GM19238 (cell line): ENCODE measurements around the gene RNASE9.
"Not testable (repeated sequence)": the region's sequence is repeated elsewhere in the genome, so short reads cannot be mapped to it uniquely, and the experiment has no call there.

Experiments used
- DNase-seq: peaks from one replicate; pipeline ENCODE4 v3.0.0; 2011; ENCODE audit warnings: low spot score; ENCODE audit not compliant: insufficient read length

RNASE9 gene

DNA sequence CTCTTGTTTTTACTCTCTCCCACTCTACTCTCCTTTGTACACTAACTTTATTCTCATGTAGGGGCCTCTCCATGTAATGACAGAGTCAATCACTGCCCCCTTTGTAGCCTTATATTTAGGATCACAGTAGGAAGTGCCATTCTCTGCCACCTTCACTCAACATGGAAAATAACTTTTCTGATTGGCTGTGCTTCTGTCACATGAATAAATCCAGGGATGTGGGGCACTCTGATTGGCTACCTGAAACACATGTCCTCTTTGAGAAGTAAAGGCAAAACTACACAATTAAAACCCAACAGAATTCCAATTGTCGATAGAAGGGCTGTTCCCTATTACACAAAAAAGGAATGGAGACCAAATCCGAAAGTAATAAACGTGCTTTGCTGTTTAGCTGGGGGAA lies at the start of gene RNASE9:
Gene RNASE9 (minus strand): TSS at position 87 of the 400 bp plus-strand sequence.
- DNase-seq, result no peak

DNA sequence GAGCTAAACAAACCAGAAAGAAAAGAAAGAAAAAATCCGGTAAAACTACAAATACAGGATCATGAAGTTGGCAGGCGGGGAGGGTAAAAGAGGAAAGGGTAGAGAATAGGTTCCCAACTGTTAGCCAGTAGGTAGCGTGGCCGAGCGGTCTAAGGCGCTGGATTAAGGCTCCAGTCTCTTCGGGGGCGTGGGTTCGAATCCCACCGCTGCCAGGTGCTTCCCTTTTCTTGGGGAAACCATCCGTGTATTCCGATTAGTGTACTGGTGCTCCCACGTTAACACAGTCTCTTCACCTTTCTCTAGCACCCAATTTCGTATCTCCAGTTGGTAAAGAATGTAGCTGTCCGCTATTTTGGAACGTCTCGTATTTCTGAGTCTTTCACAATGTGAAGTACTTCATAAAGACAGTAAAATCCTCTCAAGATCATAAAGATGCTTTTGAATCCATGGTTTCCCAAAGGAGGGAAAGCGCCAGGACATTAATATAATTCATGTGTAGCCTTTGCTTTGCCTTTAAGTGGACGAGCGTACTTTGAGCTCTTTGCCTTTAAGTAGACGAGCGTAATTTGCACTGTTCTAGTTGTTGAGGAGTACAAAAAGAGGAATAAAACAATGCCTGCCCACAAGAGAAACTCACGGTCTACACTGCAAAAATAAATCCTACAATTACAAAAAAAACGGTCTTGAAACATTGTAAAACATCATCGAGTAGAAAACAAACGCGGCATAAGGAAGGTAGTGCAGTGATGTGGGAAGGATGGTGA lies 49.3 kb upstream of the RNASE9 start:
- no peak for DNase-seq

DNA sequence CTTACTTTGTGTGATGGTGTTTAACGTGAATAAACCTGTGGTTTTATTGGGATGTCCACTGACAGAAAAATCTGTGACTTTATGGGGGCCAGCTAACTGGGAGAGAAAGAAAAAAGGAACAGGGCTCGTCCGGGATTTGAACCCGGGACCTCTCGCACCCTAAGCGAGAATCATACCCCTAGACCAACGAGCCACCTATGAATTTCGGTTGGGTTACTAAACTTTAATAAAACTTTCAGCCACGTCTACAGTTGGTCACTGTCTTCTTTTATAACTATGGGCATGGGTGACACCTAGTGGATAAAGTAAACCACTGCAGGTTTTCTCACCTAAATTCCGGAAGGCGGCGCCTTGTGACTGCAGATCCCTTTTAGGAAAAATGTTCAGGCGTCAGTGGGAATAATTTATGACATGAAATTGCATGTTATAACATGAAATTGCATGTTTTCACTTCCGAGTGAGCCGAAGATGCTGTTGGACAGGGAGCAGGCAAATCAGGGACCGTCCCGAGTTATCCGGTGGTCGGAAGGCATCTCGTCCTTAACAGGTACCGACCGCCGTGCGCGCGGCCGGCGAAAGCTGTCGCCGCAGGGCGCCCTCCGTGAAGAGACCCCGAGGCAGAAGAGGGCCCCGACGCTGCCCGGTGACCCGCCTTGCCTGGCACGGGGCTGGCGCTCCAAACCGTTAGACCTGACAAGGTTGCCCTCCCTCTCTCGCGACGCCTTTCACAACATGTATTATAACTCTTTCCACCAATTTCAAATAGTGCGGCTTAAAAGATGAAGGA lies 48.6 kb upstream of the RNASE9 start:
- no peak for DNase-seq

DNA sequence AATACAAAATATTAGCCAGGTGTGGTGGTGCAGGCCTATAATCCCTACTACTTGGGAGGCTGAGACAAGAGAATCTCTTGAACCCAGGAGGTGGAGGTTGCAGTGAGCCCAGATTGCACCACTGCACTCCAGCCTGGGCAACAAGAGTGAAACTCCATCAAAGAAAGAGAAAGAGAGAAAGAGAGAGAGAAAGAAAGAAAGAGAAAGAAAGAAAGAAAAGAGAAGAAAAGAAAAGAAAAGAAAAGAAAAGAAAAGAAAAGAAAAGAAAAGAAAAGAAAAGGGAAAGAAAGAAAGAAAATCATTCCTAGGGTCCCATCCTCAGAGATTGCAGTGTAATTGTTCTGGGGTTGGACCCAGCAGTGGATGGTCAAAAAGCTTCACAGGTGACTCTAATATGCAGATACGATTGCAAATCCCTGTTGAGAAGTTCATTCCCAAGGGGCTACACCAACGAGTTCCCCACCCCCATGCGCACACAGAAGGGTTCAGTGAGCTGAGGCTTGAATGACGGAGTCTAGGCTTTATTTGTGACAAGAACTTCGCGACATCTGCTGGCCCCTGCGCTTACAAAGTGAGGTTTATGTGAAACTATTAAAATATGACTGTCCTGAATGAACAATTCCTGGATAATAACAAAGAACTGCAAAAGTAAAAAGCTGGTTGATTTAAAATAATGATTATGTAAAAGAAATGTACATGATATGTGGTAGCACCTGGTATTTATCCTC lies 47.7 kb upstream of the RNASE9 start:
- no peak for DNase-seq

DNA sequence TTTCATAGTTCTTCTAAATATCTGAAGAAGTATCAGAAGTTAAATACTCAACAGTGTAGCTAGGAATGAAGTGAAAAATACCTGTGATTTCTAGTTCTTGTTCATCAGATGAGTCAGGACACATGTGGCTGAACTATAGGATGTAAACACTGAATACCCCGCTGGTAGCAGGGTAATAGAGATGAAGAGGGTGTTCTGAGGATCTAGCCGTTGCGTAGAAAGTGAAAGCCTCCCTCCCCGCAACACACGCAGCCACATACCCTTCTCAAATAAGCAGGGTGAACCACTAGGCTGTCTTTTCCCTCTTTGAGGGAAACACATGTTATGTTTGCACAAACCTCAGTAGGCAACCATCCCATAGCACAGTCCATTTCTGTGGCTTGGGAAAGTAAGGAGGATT lies 46.8 kb upstream of the RNASE9 start:
- no peak for DNase-seq

DNA sequence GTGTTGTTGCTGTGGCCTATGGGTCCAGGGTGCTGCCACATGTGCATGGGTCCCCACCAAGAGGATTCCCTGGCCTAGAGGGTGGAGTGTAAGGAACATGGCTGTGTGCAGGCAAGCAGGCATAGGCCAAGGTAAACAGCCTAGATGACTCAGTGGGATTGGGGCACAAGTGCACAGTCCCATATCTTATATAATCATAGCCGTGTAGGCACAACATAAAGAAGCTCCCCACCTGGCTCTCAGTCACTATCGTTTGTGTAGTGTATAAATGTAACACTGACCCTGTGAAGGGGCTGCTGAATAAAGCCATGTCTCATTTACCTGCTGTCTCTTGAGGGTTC lies 46.0 kb upstream of the RNASE9 start:
- DNase-seq, result no peak

DNA sequence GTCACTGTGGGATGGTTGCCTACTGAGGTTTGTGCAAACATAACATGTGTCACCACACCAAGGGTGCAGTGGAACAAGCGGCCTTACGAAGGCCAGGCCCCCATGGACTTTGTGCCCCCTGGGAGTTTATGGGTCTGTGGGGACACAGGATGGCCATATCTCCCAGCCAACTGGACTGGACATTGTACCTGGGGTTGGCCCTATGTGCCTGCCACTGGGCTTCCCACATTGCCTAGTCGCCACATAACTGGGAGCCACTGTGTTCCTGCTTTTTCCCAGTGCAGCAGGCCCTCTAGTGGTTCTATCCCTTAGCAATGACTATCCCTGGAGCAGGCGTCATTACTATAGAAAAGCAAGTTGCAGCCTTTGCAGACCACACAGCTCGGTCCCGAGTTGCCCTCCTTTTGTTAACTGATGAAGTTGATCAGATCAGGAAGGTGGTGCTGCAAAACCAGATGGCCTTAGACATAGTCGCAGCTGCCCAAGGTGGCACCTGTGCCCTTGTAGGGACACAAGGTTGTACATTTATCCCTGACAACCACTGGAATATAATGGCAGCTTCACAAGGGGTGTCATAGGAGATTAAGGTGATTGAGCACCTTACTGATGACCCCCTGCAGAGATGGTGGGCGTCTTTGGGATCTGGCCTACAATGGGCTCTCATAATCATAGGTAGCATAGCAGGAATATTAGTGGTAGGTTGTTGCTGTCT lies 45.5 kb upstream of the RNASE9 start:
- DNase-seq, result no peak

DNA sequence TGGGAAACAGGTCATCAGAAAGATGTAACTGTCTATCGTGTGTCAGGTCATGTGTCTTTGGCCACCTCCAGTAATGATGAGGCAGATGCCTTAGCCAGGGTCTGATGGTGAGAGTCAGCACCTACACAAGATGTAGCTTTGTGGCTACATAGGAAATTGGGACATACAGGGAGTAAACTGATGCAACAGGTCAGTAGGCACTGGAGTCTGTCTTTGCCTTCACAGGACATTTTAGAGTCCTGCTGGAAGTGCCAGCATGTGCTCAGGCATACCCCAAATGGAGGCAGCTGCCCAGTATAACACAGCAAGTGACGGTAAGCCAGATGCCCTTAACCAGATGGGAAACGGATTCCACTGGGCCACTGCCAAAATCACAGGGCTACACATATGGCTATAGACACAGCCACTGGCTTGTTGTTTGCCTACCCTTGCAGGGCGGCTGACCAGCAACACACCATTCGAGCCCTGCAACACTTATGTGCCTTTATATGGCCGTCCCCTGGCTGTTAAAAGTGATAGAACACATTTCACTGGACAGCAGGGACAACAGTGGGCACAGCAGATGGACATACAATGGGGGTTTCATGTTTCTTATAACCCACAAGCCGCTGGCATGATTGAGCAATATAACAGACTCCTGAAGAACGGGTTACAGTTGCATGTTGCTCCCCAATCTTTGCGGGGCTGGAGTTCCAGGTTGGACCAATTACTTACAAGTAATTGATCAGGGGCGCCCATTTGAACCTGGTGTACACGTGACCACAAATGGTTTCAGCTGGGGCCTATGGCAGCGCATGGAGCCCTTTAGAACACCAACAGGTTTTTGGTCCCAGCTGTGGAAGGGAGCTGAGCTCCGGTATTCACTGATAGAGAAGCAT lies 43.2 kb upstream of the RNASE9 start:
- DNase-seq, result no peak

DNA sequence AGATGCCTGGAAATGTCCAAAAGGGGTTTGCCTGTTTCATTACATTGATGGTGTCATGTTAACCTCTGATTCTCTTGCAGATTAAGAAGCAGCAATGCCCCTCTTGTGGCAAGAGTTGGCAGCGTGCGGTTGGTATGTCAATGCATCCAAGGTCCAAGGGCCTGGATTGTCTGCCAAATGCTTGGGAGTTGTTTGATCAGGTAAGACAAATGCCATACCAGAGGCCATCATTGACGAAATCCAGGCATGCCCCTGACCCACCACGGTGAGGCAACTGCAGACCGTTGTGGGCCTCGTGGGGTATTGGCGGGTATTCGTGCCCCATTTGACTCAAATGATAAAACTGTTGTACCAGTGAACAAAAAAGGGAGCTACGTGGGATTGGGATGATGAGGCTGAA lies 41.7 kb upstream of the RNASE9 start:
- DNase-seq, result no peak

DNA sequence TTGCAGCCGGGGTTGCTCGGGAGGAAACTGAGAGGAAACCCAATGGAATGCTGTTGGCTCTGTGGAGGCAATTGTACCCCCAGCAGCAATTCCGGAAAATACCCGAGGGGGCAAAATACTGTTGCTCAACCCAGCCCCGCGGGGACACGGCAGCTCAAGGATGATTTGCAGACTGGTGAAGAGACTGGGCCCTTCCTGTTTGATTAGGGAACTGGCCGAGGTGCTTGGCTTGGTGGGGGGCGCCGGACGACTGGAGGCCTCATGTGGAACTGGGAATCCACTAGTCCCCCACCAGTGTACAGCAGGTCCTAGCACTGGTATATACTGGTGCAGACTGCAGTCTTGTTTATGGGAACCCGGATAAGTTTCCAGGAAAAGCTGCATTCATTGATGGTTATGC lies 40.7 kb upstream of the RNASE9 start:
- DNase-seq, result no peak

DNA sequence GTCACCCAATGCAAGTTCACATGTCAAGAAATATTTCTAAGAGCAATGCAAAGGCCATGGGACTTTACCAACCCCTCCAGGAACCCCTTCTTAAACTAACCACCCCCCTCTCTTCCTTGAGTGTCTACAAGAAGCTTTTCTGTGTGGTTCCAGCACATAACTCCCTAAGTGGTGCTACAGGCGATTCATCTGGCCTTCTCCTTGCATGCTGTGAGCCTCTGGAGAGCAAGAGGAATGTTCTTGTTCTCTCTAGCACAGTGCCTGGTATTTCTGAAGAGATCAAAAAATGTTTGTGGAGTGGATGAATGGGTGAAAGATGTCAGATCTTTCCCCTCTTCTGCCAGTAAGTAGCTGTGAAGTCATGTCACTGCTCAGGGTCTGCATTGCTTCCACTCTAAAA lies 36.3 kb upstream of the RNASE9 start:
- DNase-seq, result no peak

DNA sequence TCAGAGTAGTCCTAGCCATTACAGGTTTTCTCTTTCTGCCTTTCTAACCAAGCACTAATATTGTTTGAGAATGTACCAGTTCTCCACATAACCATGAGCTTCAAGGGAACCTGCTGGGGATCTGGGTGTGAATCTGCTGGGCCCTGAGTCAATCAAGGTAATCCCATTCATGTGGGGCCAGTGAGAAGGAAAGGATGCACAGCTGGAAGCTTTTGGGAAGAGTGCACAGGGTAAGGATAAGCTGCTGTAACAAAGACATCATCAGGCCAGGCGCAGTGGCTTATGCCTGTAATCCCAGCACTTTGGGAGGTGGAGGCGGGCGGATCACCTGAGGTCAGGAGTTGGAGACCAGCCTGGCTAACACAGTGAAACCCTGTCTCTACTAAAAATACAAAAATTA lies 34.9 kb upstream of the RNASE9 start:
- not testable (repeated sequence) for DNase-seq

DNA sequence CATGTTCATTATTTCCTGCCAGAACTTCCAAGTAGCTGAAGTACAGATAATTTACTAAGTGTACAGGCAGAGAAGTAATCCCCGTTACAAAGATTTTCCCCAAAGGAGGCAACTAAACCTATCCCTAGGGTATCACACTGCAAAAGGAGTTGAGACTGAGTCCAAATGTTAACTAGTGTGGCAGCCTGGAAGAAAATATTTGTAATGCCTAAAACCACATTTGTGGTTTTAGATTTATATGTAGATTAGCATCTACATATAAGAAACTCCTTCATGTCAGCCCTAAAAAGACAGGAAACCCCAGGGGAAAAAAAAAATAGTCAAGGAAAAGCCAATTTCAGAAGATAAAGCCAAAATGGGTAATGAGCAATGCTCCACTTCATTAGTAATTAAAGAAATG lies 31.7 kb upstream of the RNASE9 start:
- DNase-seq, result no peak

DNA sequence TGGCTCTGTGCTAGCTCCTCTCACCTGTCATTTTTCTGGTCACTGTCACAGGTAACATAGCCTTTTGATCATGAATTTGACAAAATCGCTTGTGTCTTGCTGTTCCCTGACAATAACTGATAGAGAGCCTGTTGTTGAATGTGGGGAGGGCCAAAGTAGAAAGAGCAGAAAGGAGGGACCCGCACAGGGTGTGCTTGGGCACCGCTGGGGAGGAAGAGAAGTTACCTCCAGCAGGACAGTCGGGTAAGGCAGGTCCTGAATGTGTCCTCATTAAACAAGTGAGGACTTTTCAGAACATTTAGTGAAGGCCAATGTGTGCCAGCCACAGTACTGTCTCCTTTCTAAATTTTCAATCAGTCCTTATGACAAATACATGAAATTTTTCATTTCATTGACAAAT lies 30.4 kb upstream of the RNASE9 start, which contains the start of gene RNASE12:
Gene RNASE12 (minus strand): TSS at position 142 of the 400 bp plus-strand sequence. CDS start 653 bp downstream, outside the sequence.
- DNase-seq, result no peak

DNA sequence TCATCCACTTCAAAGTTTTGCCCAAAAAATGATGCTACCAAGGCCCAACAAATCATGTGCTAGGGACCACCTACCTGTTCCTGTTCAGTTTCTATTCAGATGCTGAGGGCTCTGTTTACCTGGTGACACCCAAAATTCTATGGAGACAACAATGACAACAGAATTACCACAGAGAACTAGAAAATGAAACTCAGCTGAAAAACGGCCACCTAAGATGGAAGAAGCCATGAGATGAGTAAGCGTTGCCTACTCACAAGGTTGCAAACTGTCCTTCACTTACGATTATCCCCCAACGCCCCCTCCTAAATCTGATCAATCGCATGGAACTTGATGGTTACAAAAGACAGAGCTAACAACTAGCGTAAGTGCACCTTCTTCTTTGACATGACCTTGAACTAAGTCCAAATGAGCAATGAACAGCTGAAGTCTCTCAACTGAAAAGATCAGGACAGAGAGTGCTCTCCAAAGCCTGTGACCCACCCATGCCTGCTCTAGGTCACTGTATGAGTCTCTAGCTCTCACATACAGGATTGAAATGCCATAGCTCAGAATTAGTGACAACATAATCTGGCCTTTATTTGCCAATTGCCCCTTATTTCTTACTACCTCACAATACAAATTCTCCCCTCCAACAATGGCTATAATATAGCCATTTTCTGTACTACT lies 26.8 kb upstream of the RNASE9 start, which contains the start of gene RNASE11:
Gene RNASE11 (minus strand): TSS at position 513 of the 666 bp plus-strand sequence.
- no peak for DNase-seq

DNA sequence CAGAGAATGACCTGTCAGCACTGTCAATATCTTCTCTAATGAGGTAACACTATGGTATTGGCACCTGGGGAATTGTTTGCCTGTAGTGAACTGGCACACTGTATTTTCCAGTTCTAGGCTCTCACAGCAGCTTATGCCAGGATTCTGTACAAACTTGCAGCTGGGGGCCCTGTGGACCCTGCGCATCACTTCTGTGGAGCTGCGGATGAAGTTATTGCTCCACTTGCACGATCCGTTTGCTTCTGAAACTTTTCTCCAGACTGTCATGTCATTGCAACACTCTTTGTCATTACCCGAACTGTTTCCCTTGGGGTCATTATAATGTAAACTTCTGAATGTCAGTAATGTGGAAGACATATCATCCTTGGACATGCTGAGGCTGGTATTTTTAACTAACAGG lies 23.1 kb upstream of the RNASE9 start:
- DNase-seq, result no peak

DNA sequence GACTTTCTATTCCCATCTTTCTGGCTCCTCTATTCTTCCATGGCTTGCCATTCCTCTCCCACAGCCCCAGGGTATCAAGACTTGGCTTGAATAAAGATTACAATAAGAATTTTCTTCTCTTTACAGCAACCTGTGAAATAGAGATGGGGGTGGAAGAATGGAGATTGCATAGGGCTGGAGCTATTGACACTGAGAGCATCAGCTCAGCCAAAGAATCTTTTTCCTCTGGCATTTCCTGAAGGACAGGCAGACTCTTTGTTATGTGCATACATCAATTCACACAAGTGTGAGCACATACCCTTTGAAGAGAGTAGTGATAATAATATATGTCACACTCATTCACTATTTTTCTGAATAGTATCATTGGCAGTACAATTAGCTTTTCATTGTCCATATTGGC lies 22.3 kb upstream of the RNASE9 start:
- no peak for DNase-seq

DNA sequence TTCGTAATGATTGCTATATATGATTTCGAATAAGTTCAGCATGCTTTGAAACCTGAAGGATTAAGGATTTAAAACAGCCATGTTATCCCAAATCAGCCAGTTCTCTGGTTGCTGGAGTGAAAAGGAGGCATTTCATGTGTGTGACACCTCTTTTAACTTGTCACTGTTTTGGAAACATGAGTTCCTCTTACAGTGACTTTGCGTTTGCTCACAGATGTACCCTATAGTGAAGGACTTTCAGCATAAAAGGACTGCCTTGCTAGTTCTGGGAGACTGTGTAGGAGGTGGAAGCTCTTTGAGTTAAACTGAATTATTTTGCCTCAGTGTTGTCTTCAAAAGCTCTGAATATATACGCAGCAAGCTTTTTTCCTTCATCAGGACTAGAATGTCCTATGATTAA lies 19.4 kb upstream of the RNASE9 start:
- no peak for DNase-seq

DNA sequence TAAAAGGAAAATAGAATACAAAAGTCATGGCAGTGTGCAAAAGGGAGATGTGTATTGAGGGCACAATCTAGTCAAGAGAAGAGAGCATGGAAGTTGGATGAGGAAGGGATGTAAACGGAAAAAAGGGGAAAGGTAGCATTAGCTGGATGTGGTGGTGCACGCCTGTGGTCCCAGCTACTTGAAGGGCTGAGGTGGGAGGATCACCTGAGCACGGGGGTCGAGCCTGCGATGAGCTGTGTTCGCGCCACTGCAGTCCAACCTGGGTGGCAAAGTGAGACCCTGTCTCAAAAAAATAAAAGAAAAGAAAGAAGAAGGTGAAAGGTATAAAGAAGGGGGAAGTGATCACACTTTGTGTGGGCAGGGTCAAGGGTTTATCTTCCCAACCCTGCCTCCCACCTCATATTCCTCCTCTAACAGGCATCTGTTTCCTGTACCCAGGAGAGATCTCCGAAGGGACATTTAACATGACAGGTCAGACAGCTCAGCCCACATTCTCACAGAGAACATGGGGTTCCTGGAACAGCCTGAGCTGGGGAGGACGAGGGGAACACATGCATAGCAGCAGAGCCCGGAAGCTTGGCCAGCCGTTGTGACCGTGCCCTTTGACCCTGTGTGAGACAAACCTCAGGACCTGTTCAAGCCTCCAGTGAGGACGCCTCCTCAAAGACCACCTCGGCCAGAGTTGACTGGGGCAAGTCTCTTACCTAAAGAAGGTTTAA lies 18.1 kb upstream of the RNASE9 start:
- no peak for DNase-seq
